NB4 (cell line): Measurements from ENCODE around the gene ENTPD2.

Experiments used
- MYC ChIP-seq: IDR thresholded peaks from 2 replicates; pipeline ENCODE4 v1.6.1; 2011; ENCODE audit warnings: low read depth, low read length
- POLR2A ChIP-seq: IDR thresholded peaks from 2 replicates; pipeline ENCODE4 v1.6.1; 2011; ENCODE audit warnings: mild to moderate bottlenecking; ENCODE audit not compliant: insufficient read length; ENCODE audit errors: extremely low read depth
- TF ChIP-seq, protein P1 (sequence below): IDR thresholded peaks from one replicate; pipeline ENCODE4 v1.5.1; 2012; ENCODE audit warnings: low read depth, low read length

DNA sequence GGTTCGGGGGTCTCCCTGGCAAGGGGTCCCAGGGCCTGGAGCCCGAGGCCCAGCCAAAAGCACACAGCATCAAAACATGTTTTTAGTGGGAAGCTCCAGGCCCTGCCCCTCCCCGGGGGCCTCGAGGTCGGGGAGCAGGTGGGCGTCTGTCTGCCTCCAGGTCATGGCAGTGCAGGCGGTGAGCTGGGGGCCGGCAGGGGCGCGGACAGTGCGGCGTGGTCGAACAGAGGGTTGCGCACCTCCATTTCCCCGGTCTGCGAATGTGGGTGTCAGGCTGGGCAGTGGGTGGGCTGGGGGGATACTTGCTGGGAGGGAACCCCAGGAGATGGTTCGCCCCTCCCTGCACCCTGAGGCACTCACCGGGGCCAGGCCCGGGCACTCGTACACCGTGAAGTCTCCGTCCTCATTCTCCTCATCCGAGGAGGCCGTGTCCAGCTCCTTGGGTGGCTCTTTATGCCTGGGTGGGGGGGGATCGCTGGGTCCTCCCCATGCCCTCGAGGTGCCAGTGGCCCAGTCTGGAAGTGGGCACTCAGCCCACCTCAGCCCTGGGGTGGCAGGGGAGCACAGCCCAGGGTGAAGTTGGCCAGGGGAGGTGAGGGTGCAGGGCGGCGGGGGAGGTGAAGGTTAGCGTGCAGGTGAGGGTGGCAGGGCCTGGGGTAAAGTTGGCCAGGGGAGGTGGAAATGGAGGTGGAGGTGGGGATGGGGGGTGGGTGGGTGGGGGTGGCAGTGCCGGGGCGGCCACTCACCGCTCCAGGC, 14.1 kb downstream of the ENTPD2 start:
- TF ChIP-seq, protein P1, sequence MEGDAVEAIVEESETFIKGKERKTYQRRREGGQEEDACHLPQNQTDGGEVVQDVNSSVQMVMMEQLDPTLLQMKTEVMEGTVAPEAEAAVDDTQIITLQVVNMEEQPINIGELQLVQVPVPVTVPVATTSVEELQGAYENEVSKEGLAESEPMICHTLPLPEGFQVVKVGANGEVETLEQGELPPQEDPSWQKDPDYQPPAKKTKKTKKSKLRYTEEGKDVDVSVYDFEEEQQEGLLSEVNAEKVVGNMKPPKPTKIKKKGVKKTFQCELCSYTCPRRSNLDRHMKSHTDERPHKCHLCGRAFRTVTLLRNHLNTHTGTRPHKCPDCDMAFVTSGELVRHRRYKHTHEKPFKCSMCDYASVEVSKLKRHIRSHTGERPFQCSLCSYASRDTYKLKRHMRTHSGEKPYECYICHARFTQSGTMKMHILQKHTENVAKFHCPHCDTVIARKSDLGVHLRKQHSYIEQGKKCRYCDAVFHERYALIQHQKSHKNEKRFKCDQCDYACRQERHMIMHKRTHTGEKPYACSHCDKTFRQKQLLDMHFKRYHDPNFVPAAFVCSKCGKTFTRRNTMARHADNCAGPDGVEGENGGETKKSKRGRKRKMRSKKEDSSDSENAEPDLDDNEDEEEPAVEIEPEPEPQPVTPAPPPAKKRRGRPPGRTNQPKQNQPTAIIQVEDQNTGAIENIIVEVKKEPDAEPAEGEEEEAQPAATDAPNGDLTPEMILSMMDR = no peak
- TF ChIP-seq MYC (no peak), POLR2A (no peak)
